HepG2 (cell line): Measurements from ENCODE around the gene GGCT. TPM values are rescaled to one million over a fixed set of nuclear protein-coding genes. Genes with fewer than 3 reads are reported as not detected.

Experiments used
- HNF1A ChIP-seq, 2 experiments: sonication (generic) in 1 of 2; formaldehyde crosslinking in 1 of 2; IDR thresholded peaks; 2 replicates each; pipeline versions ENCODE4 v1.4.0 to v1.6.1; 2016 to 2020; ENCODE audit warnings: borderline replicate concordance in 1 of 2, low read depth in 1 of 2, mild to moderate bottlenecking in 1 of 2, missing genetic modification reagents in 1 of 2
- HOXA9 ChIP-seq: sonication (generic); formaldehyde crosslinking; IDR thresholded peaks from 2 replicates; pipeline ENCODE4 v1.8.1; 2022; ENCODE audit warnings: missing genetic modification reagents, mild to moderate bottlenecking, moderate library complexity, borderline replicate concordance
- KLF16 ChIP-seq, 2 experiments: sonication (generic) in 1 of 2; formaldehyde crosslinking in 1 of 2; IDR thresholded peaks; 2 replicates each; pipeline versions ENCODE4 v1.6.1 to v1.8.0; 2016 to 2023; ENCODE audit warnings: missing genetic modification reagents in 2 of 2, missing compliant biosample characterization in 1 of 2
- RARA ChIP-seq: IDR thresholded peaks from 2 replicates; pipeline ENCODE4 v1.6.1; 2016; ENCODE audit warnings: missing genetic modification reagents, missing compliant biosample characterization
- polyA plus RNA-seq, 8 experiments: library from polyadenylated mRNA; depleted of rRNA in 3 of 8; stranded (reverse) in 7 of 8; unstranded in 1 of 8; fragments of >200 nt; fragmentation: Illumina TruSeq in 4 of 8; extraction: Trizol in 4 of 8; gene quantifications; 2 replicates each; pipeline versions ENCODE4 v1.2.1 to v1.2.3, GENCODE V29; 2011 to 2016; ENCODE audit warnings: low read depth in 4 of 8, missing spikeins in 1 of 8, mixed read lengths in 1 of 8; ENCODE audit not compliant: insufficient read depth in 1 of 8
- total RNA-seq, 5 experiments: library from RNA; depleted of rRNA; stranded (reverse); fragments of >200 nt; fragmentation: Illumina TruSeq; extraction: Trizol; gene quantifications; 2 replicates each; pipeline ENCODE4 v1.2.3, GENCODE V29; 2016; ENCODE audit warnings: low read depth in 1 of 5
- TF ChIP-seq, protein P1 (sequence below): sonication (generic); formaldehyde crosslinking; IDR thresholded peaks from 2 replicates; pipeline ENCODE4 v1.4.0; 2020; ENCODE audit warnings: mild to moderate bottlenecking, missing genetic modification reagents

Gene GGCT
- total and polyA plus RNA-seq, 2 of the 13 experiments (the other 11 are each of a cell fraction or from before 2014, with no cell fraction given), result 19.5 to 78.3 TPM

GRCh38 chr7:30552330-30552729, 47.7 kb upstream of the GGCT start (continued):
- TF ChIP-seq HOXA9 (no peak), KLF16 (CRISPR knock-in tag; IDR thresholded peaks at IDR 0.05) (no peak), HNF1A (IDR thresholded peaks at IDR 0.05; ENCODE audit: low read depth) (no peak), HNF1A (CRISPR knock-in tag; IDR thresholded peaks at IDR 0.05; ENCODE audit: borderline replicate concordance) (no peak), RARA (CRISPR knock-in tag) (no peak)
- TF ChIP-seq, protein P1, sequence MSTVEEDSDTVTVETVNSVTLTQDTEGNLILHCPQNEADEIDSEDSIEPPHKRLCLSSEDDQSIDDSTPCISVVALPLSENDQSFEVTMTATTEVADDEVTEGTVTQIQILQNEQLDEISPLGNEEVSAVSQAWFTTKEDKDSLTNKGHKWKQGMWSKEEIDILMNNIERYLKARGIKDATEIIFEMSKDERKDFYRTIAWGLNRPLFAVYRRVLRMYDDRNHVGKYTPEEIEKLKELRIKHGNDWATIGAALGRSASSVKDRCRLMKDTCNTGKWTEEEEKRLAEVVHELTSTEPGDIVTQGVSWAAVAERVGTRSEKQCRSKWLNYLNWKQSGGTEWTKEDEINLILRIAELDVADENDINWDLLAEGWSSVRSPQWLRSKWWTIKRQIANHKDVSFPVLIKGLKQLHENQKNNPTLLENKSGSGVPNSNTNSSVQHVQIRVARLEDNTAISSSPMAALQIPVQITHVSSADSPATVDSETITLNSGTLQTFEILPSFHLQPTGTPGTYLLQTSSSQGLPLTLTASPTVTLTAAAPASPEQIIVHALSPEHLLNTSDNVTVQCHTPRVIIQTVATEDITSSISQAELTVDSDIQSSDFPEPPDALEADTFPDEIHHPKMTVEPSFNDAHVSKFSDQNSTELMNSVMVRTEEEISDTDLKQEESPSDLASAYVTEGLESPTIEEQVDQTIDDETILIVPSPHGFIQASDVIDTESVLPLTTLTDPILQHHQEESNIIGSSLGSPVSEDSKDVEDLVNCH (CRISPR knock-in tag), result no peak
